NCI-H2227 treated with DMSO at 0.1 percent for 48 hours (cell line): ENCODE measurements around the gene C1orf159.
A peak's percentile ranks its signal among the peaks of the same experiment; 100 is the strongest.
"Not testable (repeated sequence)": the region's sequence is repeated elsewhere in the genome, so short reads cannot be mapped to it uniquely, and the experiment has no call there.

Source experiments
- DNase-seq: peaks from one replicate; lab custom pipeline; 2025; lab: John Stamatoyannopoulos, UW

Gene C1orf159

GRCh38 chr1:1067284-1067859 is 48.5 kb downstream of the C1orf159 start:
- no peak for DNase-seq

DNA sequence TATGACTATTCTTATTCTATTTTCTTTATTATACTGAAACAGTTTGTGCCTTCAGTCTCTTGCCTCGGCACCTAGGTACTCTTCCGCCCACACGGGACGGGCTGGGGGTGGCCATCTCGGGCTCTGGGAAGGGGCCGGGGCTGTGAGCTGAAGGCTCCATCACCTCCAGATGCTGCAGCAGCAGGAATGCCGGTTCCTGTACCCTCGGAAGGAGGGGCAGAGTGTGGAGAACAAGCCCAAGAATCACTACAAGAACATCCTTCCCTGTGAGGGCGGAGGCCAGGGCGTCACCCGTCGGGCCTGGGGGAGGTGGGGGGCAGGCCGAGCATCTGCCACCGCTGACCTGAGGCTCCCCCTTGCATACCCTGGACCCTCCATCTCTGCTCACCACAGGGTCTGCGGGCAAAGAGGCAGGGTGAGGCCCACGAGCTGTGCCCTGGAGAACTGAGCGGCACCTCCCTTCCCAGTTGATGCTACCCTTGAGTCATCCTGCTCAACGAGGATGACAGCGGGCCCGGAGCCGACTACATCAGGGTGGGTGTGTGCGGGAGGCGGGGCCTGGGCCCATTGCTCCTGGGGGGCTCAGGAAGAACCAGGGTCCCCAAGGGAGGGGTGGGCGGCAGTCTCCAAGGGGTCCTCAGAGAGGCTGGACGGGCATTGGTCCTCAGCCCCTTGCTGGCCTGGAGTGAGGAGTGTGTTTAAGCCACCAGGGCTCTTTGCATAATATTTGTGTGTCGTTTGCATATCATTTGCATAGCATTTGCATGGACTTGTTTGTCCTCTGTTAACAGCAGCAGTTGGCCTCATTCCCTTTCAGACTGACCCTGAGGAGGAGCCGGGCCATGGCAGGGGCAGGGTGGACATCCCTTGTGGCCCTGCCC is 49.2 kb downstream of the C1orf159 start:
- DNase-seq = no peak

- DNase-seq = not testable (repeated sequence)
These were observed 50.0 kb downstream of the C1orf159 start for GRCh38 chr1:1065940-1066304.

DNA sequence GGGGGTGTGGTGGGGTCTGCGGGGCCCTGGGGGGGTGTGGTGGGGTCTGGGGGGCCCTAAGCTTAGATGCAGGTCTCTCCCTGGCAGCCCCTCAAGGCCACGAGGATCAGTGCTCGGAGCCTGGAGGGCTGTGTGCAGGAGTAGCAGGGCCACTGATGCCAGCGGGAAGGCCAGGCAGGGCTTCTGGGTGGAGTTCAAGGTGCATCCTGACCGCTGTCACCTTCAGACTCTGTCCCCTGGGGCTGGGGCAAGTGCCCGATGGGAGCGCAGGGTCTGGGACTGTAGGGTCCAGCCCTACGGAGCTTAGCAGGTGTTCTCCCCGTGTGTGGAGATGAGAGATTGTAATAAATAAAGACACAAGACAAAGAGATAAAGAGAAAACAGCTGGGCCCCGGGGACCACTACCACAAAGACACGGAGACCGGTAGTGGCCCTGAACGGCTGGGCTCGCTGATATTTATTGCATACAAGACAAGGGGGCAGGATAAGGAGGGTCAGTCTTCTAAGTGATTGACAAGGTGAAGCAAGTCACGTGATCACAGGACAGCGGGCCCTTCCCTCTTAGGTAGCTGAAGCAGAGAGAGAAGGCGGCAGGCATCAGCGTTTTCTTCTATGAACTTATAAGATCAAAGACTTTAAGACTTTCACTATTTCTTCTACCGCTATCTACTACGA is 50.5 kb downstream of the C1orf159 start:
- DNase-seq = no peak

DNA sequence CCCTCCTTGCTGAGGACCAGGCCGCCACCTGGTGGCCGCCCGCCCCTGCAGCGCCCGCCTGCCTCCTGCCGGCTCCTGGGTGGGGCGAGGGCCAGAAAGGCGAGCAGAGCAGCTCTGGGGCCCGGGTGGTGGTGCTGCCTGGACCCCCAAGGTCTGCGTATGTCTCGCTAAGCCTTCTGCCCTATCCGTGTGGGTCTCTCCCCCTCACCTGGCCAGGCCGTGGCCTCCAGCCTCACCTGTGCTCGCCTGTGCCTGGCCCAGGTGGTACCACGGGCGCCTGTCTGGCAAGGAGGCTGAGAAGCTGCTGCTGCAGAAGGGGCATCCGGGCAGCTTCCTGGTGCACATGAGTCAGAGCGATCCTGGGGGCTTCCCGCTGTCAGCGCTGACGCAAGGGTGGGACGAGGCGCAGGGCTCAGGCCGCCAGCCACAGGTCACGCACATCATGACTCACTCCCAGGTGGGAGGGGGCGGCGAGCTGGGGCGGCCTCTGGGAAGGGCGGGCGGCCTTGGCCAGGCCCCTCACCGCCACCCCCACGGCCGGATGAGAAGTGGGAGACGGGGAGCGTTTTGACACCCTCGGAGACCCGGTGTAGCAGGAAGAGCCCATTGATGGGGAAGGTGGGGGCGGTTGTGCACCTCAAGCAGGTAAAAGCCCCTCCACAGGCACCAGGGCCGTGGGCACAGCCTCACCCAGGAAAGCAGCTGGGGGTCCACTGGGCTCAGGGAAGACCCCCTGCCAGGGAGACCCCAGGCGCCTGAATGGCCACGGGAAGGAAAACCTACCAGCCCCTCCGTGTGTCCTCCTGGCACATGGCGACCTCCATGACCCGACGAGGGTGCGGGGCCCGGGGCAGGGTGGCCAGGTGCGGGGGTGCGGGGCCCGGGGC is 51.7 kb downstream of the C1orf159 start:
- DNase-seq = no peak

DNA sequence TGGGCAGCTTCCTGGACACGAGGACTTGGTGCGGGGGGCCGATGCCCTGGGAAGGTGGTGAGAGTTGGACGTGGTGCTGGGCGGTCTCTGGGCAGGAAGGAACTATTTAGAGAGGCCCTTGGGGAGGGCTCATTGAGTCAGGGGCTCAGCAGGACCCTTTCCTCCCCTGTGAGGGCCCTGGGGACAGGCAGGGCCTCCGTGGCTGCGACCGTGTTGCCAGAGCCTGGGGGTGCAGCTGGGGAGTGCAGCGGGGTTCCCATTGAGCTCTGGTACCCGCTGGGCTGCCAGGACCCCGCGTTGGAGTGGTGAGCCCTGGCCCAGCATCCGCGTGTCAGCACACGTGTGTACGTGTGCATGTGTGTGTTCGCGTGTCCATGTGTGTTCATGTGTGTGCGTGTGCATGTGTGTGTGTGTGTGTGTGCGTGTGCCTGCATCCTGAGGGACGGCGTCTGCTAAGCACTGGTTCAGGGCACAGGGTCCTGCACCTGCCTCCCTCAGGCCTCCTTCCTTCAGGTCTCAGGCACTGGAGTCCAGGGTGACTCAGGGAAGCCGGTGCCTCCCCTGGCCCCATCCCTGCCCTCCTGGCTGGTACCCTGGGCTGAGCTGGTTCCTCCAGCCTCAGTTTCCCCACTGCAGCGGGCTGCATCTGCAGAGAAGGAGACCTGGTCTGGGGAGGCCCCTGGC is 52.5 kb downstream of the C1orf159 start:
- DNase-seq = no peak

- DNase-seq = no peak
These were observed 53.3 kb downstream of the C1orf159 start for GRCh38 chr1:1062348-1063163.

- no peak for DNase-seq
These were observed 54.1 kb downstream of the C1orf159 start for GRCh38 chr1:1061682-1062345.

DNA sequence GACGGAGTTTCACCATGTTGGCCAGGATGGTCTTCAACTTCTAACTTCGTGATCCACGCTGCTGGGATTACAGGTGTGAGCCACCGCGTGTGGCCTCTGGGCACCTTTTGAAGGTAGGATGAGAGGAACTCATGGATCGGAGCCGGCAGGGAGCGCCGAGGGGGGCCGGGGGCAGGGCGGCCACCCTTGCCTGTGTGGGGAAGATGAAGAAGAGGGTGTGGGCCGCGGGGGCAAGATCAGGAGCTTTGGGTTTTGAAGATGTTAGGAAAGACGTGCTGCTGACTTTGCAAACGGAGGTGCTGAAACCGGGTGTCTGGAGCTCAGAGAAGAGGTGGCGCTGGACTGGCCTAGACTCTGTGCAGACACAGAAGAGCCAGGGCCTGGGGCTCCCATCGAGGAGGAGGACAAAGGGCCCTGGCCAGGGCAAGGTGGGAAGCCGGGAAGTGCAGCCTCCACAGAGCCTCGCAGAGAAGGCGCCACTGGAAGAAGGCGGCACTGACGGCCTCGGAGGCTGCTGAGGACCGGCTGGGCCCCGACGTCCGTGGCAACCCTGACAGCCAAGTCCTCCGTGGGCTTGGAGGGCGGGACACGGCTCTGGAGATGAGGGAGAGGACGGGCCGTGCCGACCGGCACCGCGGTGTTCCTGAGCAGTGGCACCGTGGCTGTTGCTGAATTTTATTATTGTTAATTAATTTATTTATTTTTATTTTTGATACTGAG is 55.4 kb downstream of the C1orf159 start:
- no peak for DNase-seq

GRCh38 chr1:1059494-1060280 is 56.2 kb downstream of the C1orf159 start:
- peak; percentile 41 for DNase-seq

DNA sequence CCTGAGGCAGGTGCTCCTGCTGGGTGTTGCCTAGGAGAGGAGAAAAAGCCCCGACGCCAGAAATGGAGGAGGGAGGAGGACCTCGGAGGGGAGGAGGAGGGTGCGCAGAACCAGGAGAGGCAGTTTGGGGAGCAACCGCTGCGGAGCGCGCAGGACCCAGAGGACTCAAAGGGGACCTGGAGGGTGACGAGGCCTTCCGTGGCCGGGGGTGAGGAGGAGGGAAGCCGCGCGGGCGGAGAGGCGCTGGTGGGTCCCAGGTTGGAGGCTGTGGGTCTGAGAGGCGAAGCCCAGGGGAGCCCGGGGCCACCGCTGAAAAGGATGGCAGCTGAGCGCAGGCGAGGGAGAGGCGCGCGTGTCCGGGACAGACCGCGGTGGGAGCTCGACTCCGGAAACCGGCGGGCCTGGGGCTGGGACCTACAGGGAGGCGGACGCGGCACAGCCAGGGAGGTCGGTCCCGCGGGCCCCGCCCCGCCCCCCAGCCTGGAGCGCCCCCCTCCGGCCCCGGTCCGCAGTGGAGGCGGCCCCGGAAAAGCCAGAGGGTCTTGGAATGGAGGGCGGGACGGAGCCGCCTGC is 56.9 kb downstream of the C1orf159 start:
- peak; percentile 11 for DNase-seq

DNA sequence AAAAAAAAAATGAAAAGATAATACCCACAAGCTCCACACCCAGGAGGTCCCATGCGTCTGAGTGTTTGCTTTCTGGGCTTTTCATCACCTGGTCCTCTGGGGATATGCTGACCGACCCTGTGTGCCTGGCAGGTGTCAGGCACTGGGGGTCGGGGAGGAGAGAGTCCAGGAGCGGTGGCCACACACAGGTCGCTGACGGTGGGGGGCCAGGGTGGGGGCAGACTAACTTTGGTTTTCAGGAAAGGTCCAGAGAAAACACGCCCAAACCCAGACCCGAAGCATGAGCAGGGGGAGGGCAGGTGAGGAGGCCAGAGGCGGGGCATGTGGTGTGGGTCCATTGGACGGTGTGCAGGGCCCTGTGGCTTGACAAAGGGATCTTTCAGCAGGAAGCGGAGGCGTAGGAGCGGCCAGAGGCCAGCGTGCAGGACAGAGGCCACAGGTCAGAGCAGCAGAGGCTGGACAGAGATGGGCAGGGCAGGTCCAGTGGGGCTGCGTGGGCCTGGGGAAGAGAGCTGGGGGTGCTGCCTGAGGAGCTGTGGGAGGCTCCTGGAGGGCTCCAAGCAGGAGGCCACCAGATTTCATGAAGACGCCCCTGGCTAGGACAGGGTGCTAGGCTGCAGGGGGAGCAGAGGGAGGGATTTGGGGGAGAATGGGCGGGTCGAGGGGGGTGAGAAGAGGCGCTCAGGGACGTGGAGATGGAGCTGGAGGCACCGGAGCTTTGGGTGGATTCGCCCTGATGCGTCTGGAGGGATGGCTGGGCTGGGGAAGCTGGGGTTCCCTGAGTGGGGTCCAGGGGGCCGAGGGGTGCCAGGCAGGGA is 57.6 kb downstream of the C1orf159 start:
- no peak for DNase-seq

- not testable (repeated sequence) for DNase-seq
These were observed 58.2 kb downstream of the C1orf159 start for GRCh38 chr1:1057769-1058087.

GRCh38 chr1:1055841-1056736 is 59.8 kb downstream of the C1orf159 start:
- DNase-seq = no peak

GRCh38 chr1:1054971-1055370 is 60.9 kb downstream of the C1orf159 start:
- no peak for DNase-seq

DNA sequence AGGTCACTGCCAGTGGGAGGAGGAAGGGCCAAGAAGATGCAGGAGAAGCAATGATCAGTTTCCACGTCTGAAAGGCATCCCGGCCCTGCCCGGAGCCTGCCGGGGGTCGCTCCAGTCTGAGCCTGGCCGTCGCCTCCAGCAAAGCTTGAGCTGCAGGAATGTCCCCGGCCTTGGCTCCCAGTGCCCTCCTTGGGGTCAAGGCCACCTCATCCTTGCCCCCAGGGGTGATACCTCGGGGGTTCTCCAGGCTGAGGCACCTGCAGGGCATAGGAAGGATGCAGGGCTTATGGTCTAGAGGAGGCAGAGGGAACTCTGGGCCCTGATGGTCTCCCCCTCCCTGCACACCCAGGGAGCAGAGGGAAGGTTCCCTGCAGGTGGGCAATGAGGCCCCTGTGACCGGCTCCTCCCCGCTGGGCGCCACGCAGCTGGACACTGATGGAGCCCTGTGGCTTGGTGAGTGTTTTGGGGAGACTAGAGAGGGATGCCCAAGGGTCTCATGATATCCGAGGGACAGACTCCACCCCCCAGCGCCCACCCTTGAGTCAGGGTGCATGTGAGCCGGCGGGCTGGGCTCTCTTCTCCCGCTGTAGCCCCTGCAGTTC is 61.7 kb downstream of the C1orf159 start:
- no peak for DNase-seq
